Vagina (tissue), 2 donors: Measurements from ENCODE around the gene RYR2.

ENCODE experiments used
- POLR2AphosphoS5 ChIP-seq, 2 donors: sonication (generic); formaldehyde crosslinking; IDR thresholded peaks; one replicate each; pipeline ENCODE4 v1.9.0; 2017; ENCODE audit warnings: antibody characterized with exemption in 2 of 2, mild to moderate bottlenecking in 2 of 2, low read depth in 1 of 2; ENCODE audit not compliant: insufficient read depth in 1 of 2
- TF ChIP-seq, protein P1 (sequence below), 3 experiments: fragments of 450-650 bp in 2 of 3; fragments of 200-600 bp in 1 of 3; sonication (generic) in 1 of 3; IDR thresholded peaks; one replicate each; pipeline ENCODE4 v1.5.1; 2017 to 2019; ENCODE audit warnings: antibody characterized with exemption in 3 of 3, mild to moderate bottlenecking in 2 of 3, moderate library complexity in 2 of 3

DNA sequence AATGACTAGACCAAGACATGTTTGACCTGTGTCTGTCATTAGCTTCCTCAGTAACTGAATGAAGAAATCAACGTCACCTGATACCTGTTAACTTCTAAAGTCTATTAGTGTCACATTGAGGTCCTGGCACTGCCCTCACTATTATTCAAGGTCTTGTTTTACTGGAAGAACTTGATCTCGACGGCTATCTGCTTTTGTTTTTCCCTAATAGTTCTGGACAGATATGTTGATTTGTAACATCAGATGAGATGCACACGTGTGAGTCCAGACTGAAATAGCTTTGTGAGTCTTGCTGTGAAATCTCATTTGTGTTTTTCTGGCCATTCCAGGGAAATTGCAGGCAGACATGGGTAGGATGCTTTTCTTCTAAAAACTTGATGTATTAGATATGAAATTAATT lies 159.2 kb downstream of the RYR2 start:
- TF ChIP-seq, protein P1, sequence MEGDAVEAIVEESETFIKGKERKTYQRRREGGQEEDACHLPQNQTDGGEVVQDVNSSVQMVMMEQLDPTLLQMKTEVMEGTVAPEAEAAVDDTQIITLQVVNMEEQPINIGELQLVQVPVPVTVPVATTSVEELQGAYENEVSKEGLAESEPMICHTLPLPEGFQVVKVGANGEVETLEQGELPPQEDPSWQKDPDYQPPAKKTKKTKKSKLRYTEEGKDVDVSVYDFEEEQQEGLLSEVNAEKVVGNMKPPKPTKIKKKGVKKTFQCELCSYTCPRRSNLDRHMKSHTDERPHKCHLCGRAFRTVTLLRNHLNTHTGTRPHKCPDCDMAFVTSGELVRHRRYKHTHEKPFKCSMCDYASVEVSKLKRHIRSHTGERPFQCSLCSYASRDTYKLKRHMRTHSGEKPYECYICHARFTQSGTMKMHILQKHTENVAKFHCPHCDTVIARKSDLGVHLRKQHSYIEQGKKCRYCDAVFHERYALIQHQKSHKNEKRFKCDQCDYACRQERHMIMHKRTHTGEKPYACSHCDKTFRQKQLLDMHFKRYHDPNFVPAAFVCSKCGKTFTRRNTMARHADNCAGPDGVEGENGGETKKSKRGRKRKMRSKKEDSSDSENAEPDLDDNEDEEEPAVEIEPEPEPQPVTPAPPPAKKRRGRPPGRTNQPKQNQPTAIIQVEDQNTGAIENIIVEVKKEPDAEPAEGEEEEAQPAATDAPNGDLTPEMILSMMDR (IDR thresholded peaks at IDR 0.05): no peak
- no peak for TF ChIP-seq POLR2AphosphoS5 (IDR thresholded peaks at IDR 0.05; ENCODE audit: insufficient read depth in 1 of 2, low read depth in 1 of 2)
